Lower leg skin (tissue), 4 donors: Measurements from ENCODE around the gene PNKD. TPM values are rescaled to one million over a fixed set of nuclear protein-coding genes. Genes with fewer than 3 reads are reported as not detected.

Source experiments
- DNase-seq, 2 donors: peaks; one replicate each; pipeline ENCODE4 v3.0.0-alpha.2; 2019; ENCODE audit warnings: low spot score in 2 of 2
- H3K4me3 ChIP-seq: fragments of 200-600 bp; sonication (generic); 2 replicates; pipeline ENCODE4 v1.5.1; 2017; ENCODE audit warnings: mild to moderate bottlenecking, low read depth; ENCODE audit not compliant: poor library complexity, severe bottlenecking
- CTCF ChIP-seq, 3 donors: fragments of 450-650 bp; IDR thresholded peaks; one replicate each; pipeline ENCODE4 v1.5.1; 2016; ENCODE audit warnings: antibody characterized with exemption in 3 of 3, mild to moderate bottlenecking in 3 of 3, moderate library complexity in 2 of 3
- POLR2A ChIP-seq, 2 donors: fragments of 450-650 bp; IDR thresholded peaks; one replicate each; pipeline ENCODE4 v1.6.1; 2016 to 2017; ENCODE audit warnings: antibody characterized with exemption in 2 of 2, mild to moderate bottlenecking in 1 of 2, moderate library complexity in 1 of 2
- WGBS, 2 donors: methylation state at CpG; one replicate each; pipeline ENCODE4 v1.1.5; 2018; 5-methylcytosine and 5-hydroxymethylcytosine counted together
- intact Hi-C: fragments of 100-400 bp; cut with DNase I; formaldehyde crosslinking; loops from one replicate; pipeline ENCODE4 v1.15.0; 2023; ENCODE audit warnings: low total_unique reads
- total RNA-seq, 4 donors: library from RNA; depleted of rRNA; stranded (reverse); fragments of >200 nt; gene quantifications; one replicate each; pipeline ENCODE4 v1.1.0, GENCODE V29; 2016

PNKD gene
- total RNA-seq, 4 donors from 2014 or later = 26.6 to 60.6 (median 43.3) TPM

DNA sequence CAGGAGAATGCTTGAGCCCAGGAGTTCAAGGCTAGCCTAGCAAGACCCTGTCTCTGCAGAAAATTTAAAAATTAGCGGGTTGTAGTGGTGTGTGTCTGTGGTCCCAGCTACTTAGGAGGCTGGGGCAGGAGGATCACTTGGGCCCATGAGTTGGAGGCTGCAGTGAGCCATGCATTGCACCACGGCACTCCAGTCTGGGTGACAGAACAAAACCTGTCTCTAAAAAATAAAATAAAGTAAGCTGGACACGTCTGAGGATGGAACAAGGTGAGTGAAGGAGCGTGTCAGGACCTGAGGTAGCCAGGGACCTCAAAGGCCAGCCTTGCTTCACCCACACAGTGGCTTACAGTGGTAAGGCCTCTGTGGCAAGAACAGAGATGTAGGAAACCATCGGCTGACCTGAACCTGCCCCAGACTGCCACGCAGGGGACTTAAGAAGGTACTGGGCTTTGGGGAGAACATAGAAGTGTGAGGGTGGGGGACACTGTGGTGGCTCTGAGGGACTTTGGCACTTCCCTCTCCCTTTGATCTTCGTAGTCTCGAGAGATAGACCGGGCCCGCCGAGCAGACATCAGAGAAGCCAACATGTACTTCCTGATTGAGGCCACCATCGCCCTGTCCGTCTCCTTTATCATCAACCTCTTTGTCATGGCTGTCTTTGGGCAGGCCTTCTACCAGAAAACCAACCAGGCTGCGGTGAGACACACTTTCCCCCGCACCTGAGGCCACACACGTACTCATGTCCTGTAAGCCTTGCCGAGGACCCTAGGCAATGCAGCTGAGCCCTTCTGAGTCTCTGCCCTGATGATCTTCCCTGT lies 119.2 kb downstream of the PNKD start:
- intact Hi-C loops = loop anchor here (10.0 kb wide), 1 partner anchor 115 kb away; the partner anchor contains the start of genes AAMP and PNKD
- 95 to 97% methylated on average over 17 of the region's 17 CpGs for WGBS, 2 donors
- DNase-seq = no peak
- H3K4me3 ChIP-seq = no peak overlapping the region
- TF ChIP-seq CTCF (IDR thresholded peaks at IDR 0.05) (no peak), POLR2A (IDR thresholded peaks at IDR 0.05) (no peak)

GRCh38 chr2:218391202-218391601 lies 120.9 kb downstream of the PNKD start:
- 85 to 93% methylated on average over 21 to 23 of the region's 23 CpGs for WGBS, 2 donors
- no peak overlapping the region for H3K4me3 ChIP-seq
- intact Hi-C loops = loop anchor here (10.0 kb wide), 1 partner anchor 116 kb away; the partner anchor contains the start of genes AAMP and PNKD
- no peak for DNase-seq
- TF ChIP-seq CTCF (IDR thresholded peaks at IDR 0.05) (no peak), POLR2A (IDR thresholded peaks at IDR 0.05) (no peak)

- TF ChIP-seq POLR2A (IDR thresholded peaks at IDR 0.05) (no peak), CTCF (IDR thresholded peaks at IDR 0.05) (no peak)
- intact Hi-C loops = loop anchor here (10.0 kb wide), 1 partner anchor 118 kb away; the partner anchor contains the start of genes AAMP and PNKD
- WGBS, 2 donors = 90 to 92% methylated on average over 5 of the region's 5 CpGs
- no peak for DNase-seq
- no peak overlapping the region for H3K4me3 ChIP-seq
These were observed 122.1 kb downstream of the PNKD start for GRCh38 chr2:218392459-218392858.

DNA sequence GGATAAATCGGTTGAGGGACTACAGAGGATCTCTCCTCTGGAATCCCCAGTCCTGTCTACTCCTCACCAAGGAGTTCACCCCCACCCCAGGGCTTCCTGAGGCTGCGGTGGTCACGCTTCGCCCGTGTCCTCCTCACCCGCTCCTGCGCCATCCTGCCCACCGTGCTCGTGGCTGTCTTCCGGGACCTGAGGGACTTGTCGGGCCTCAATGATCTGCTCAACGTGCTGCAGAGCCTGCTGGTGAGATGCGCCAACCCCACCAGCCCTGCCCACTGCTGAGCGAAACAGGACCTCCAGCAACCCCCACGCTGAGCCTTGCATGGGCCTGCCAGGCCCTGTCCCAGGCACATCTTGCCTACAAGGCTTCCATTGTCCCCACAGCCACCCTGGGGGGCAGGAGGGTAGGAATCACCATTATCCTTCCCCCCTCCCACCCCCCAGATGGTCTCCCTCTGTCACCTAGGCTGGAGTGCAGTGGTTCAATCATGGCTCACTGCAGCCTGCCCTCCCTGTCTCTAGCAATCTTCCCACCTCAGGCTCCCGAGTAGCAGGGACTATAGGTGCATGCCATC lies 122.7 kb downstream of the PNKD start:
- WGBS, 2 donors = 71 to 75% methylated on average over 16 of the region's 16 CpGs
- no peak overlapping the region for H3K4me3 ChIP-seq
- no peak for DNase-seq
- intact Hi-C loops = loop anchor here (10.0 kb wide), 1 partner anchor 118 kb away; the partner anchor contains the start of genes AAMP and PNKD
- TF ChIP-seq CTCF (IDR thresholded peaks at IDR 0.05) = no peak
- TF ChIP-seq POLR2A (IDR thresholded peaks at IDR 0.05) = no peak

DNA sequence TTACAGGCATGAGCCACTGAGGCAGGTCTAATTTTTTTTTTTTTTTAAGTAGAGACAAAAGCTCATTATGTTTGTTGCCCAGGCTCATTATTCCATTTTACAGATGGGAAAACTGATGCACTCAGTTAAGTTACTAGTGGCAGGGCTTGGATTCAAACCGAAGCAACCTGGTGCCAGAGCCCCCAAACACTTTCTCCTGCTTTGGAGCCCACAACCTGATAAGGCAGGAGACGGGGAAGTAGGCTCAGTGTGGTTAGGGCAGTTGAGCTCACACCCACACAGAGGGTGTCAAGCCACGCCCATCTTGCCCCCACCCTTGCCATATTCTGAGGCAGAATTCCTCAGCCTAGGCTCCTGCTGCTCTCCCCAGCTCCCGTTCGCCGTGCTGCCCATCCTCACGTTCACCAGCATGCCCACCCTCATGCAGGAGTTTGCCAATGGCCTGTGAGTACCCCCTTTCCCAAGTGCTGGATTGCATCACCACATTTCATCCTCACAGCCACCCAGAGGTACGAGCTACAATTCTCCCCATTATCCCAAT lies 123.5 kb downstream of the PNKD start:
- 67 to 68% methylated on average over 8 of the region's 8 CpGs for WGBS, 2 donors
- no peak overlapping the region for H3K4me3 ChIP-seq
- intact Hi-C loops = loop anchor here (10.0 kb wide), 1 partner anchor 119 kb away; the partner anchor contains the start of genes AAMP and PNKD

More for the DNA sequence above, 123.5 kb downstream of the PNKD start:
- no peak for DNase-seq
- TF ChIP-seq CTCF (IDR thresholded peaks at IDR 0.05) = no peak
- TF ChIP-seq POLR2A (IDR thresholded peaks at IDR 0.05) = no peak
